ENCODE measurements around the gene TECPR1.

DNA sequence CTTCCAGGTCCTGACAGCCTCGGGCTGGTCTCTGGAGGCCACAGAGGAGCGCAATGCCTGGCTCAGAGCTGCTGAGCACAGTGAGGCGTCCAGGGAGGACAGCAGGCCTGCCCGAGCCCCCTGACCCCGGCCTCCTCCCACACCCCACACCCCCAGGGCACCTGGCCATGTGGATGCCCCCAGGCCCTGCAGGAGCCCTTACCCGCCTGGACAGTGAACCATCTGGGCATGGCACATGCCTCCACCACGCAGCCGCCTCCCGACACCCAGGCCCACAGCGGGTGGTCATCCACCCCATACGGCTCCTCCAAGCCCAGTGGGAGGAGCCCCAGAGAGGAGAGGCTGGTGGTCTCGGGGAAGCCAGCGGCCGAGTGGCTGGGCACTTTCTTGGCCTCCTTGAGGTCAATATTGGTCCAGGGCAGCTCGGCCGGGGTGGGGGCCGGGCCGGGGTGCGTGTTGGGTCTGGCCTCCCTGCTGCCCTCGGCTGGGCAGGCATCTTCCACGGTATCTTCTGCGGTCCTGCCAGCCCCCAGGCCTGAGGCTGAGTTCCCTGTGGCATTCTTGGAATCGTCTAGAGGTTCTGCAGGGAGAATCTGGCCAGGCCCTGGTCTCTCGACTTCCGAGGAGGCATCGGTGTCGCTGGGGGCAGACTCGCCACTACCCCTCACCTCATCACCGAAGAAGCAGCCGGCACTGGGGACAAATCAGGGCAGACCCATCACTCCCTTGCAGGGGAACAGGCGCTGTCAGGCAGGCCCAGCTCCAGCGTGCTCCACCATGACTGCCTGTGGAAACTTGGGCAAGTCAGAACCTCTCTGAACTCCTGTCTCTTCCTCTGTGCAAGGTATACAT is 18.6 kb downstream of the TECPR1 start:
- TF ChIP-seq EZH2phosphoT487 (IDR thresholded peaks at IDR 0.05; ENCODE audit: borderline replicate concordance, low read depth, low read length): no peak
- TF ChIP-seq, protein P1, sequence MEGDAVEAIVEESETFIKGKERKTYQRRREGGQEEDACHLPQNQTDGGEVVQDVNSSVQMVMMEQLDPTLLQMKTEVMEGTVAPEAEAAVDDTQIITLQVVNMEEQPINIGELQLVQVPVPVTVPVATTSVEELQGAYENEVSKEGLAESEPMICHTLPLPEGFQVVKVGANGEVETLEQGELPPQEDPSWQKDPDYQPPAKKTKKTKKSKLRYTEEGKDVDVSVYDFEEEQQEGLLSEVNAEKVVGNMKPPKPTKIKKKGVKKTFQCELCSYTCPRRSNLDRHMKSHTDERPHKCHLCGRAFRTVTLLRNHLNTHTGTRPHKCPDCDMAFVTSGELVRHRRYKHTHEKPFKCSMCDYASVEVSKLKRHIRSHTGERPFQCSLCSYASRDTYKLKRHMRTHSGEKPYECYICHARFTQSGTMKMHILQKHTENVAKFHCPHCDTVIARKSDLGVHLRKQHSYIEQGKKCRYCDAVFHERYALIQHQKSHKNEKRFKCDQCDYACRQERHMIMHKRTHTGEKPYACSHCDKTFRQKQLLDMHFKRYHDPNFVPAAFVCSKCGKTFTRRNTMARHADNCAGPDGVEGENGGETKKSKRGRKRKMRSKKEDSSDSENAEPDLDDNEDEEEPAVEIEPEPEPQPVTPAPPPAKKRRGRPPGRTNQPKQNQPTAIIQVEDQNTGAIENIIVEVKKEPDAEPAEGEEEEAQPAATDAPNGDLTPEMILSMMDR (conservative IDR thresholded peaks at IDR 0.05; ENCODE audit: low read length): no peak
